Measurements from ENCODE around the gene TGFBR3L. TPM values are rescaled to one million over a fixed set of nuclear protein-coding genes. Genes with fewer than 3 reads are reported as not detected.
"Not testable (repeated sequence)": the region's sequence is repeated elsewhere in the genome, so short reads cannot be mapped to it uniquely, and the experiment has no call there.

Gene TGFBR3L
- total RNA-seq, 4 donors from 2014 or later, result 1.5 to 3.7 (median 2.1) TPM; not detected in 1

- TF ChIP-seq CTCF (IDR thresholded peaks at IDR 0.05) (no peak), POLR2A (IDR thresholded peaks at IDR 0.05) (no peak)
- DNase-seq (ENCODE audit: low spot score in 2 of 2), result no peak
- intact Hi-C loops (cut with DNase I; ENCODE audit: low total_unique reads), result no loop called here
- no peak overlapping the region for H3K4me3 ChIP-seq (ENCODE audit: low read depth, poor library complexity, severe bottlenecking)
- WGBS, 2 donors, result 45 to 48% methylated on average over 23 of the region's 24 CpGs
Measured at GRCh38 chr19:7915250-7916102, 846 bp downstream of the TGFBR3L start.

GRCh38 chr19:7916103-7916954, 1.7 kb downstream of the TGFBR3L start:
- intact Hi-C loops (cut with DNase I; ENCODE audit: low total_unique reads), result no loop called here
- H3K4me3 ChIP-seq (ENCODE audit: low read depth, poor library complexity, severe bottlenecking), result no peak overlapping the region
- TF ChIP-seq CTCF (IDR thresholded peaks at IDR 0.05) (no peak), POLR2A (IDR thresholded peaks at IDR 0.05) (no peak)
- DNase-seq (ENCODE audit: low spot score in 2 of 2), result no peak
- WGBS, 2 donors, result 1% methylated on average over 63 to 71 of the region's 104 CpGs

GRCh38 chr19:7916955-7917266, 2.3 kb downstream of the TGFBR3L start:
- DNase-seq (ENCODE audit: low spot score in 2 of 2), result no peak
- no peak overlapping the region for H3K4me3 ChIP-seq (ENCODE audit: low read depth, poor library complexity, severe bottlenecking)
- TF ChIP-seq CTCF (IDR thresholded peaks at IDR 0.05) (no peak), POLR2A (IDR thresholded peaks at IDR 0.05) (no peak)
- WGBS, 2 donors, result 9 to 14% methylated on average over 8 to 12 of the region's 12 CpGs
- intact Hi-C loops (cut with DNase I; ENCODE audit: low total_unique reads), result no loop called here

GRCh38 chr19:7917267-7918061, 2.8 kb downstream of the TGFBR3L start:
- 1 to 2% methylated on average over 19 to 33 of the region's 71 CpGs for WGBS, 2 donors
- no peak for DNase-seq (ENCODE audit: low spot score in 2 of 2)
- no peak for TF ChIP-seq CTCF (IDR thresholded peaks at IDR 0.05)

DNA sequence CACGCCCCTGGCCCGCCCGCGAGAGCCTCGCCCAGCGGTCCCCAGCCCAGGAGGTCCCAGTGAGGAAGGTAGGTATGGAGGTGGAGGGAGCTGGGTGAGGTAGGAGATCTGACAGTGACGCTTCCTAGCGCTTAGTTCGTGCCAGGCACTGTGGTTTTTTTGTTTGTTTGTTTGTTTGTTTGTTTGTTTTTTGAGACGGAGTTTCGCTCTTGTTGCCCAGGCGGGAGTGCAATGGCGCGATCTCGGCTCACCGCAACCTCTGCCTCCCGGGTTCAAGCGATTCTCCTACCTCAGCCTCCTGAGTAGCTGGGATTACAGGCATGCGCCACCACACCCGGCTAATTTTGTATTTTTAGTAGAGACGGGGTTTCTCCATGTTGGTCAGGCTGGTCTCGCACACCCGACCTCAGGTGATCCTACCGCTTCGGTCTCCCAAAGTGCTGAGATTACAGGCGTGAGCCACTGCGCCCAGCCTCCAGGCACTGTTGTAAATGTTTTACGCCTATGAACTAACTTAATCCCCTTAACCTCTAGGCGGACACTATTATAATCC, 3.5 kb downstream of the TGFBR3L start:
- DNase-seq (ENCODE audit: low spot score in 2 of 2); intact Hi-C loops (cut with DNase I; ENCODE audit: low total_unique reads); H3K4me3 ChIP-seq (ENCODE audit: low read depth, poor library complexity, severe bottlenecking): not testable (repeated sequence)
- WGBS, 2 donors, result 33 to 37% methylated on average over 29 of the region's 29 CpGs

More at GRCh38 chr19:7917267-7918061, 2.8 kb downstream of the TGFBR3L start:
- no peak overlapping the region for H3K4me3 ChIP-seq (ENCODE audit: low read depth, poor library complexity, severe bottlenecking)
- intact Hi-C loops (cut with DNase I; ENCODE audit: low total_unique reads), result no loop called here
